ENCODE measurements around the gene ABCA2. TPM values are rescaled to one million over a fixed set of nuclear protein-coding genes. Genes with fewer than 3 reads are reported as not detected.

The ABCA2 gene
- total and polyA plus RNA-seq, 8 donors = 7.3 to 385 (median 44.2) TPM

DNA sequence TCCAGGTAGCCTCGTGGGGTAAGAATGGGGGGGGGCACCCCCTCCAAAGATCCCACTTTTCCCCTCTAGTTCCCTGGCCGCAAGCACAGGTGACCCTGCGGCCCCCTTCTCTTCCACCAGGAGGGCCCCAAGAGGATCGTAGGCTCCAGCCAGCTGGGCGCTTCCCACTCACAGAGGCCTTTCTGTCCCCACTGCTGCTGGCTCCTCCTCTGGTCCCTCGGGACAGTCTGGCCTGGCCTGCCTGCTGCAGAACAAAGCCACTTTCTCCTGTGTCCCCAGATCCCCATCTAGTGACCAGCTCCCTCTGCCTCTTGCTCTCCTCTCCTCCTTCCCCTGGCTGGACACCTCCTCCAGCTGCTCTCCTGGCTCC, 42.9 kb upstream of the ABCA2 start:
- H3K27ac ChIP-seq = peak overlapping the region; percentile 79 to 84 (median 82)
- WGBS, 5 donors = 11 to 28% (median 13%) methylated on average over 4 to 6 of the region's 6 CpGs

DNA sequence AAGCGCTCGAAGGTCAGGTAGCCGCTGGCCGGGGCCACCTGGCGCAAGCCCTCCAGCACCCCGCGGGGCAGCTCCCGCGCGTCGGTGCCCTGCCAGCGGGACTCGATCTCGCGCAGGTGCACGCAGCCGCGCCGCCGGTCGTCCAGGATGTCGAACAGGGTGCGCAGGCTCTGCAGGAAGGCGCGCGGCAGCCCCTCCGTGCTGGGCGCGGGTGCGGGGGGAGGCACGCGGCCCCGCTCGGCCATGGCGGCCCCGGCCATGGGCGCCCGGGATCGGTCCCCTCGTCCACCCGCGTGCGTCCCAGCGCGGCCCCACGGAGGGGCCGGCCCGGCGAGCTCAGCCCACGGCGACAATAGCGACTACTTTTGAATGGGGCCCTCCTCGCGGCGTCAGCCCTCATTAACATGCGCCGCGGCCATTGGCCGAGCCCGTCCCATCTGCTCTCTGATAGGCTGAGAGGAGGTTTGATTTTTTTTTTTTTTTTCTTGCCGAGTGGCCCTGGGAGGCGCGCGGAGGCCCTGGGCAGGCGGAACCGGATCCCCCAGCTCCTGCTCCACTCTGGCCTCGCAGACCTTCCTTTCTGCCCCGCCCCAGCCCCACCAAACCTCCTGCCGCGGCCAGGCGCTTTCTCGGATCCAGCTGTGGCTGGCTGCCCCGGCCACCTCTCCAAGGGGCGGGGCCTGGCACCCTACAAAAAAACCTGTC, 42.3 kb upstream of the ABCA2 start, which contains the start of gene SAPCD2:
Gene SAPCD2 (minus strand): TSS at position 357 of the 705 bp plus-strand sequence. CDS start 97 bp downstream, at position 260.
- Histone ChIP-seq H3K27ac (peak within 1 kb of the TSS; percentile 79 to 84 (median 82)), H3K4me3 (peak within 1 kb of the TSS; percentile 46 to 53 (median 48)), H3K36me3 (no peaks in the 10 kb centered on the region), H3K9me3 (no peaks in the 10 kb centered on the region), H3K4me1 (peaks cover 21 to 54% (median 30%) of the 10 kb centered on the region in 4 donors), H3K27me3 (peaks cover 0 to 25% (median 11%) of the 10 kb centered on the region in 3 donors)
- TF ChIP-seq, protein P1, sequence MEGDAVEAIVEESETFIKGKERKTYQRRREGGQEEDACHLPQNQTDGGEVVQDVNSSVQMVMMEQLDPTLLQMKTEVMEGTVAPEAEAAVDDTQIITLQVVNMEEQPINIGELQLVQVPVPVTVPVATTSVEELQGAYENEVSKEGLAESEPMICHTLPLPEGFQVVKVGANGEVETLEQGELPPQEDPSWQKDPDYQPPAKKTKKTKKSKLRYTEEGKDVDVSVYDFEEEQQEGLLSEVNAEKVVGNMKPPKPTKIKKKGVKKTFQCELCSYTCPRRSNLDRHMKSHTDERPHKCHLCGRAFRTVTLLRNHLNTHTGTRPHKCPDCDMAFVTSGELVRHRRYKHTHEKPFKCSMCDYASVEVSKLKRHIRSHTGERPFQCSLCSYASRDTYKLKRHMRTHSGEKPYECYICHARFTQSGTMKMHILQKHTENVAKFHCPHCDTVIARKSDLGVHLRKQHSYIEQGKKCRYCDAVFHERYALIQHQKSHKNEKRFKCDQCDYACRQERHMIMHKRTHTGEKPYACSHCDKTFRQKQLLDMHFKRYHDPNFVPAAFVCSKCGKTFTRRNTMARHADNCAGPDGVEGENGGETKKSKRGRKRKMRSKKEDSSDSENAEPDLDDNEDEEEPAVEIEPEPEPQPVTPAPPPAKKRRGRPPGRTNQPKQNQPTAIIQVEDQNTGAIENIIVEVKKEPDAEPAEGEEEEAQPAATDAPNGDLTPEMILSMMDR (IDR thresholded peaks at IDR 0.05) = no peak
- TF ChIP-seq POLR2A (IDR thresholded peaks at IDR 0.05) = no peak
- TF ChIP-seq EP300 (IDR thresholded peaks at IDR 0.05) = no peak
- intact Hi-C loops (cut with DNase I; ENCODE audit: low total_unique reads) = no loop called here
- 0 to 1% (median 0%) methylated on average over 36 to 74 of the region's 74 CpGs for WGBS, 5 donors
- peak; percentile 93 to 96 for DNase-seq

More for the DNA sequence above, 42.9 kb upstream of the ABCA2 start:
- Histone ChIP-seq H3K36me3 (no peaks in the 10 kb centered on the region), H3K27me3 (peaks cover 0 to 25% (median 11%) of the 10 kb centered on the region in 3 donors), H3K4me3 (peak overlapping the region; percentile 46 to 53 (median 48)), H3K9me3 (no peaks in the 10 kb centered on the region), H3K4me1 (peaks cover 21 to 54% (median 30%) of the 10 kb centered on the region in 4 donors)
- no peak for DNase-seq
- intact Hi-C loops (cut with DNase I; ENCODE audit: low total_unique reads) = no loop called here
- no peak for TF ChIP-seq POLR2AphosphoS5 (IDR thresholded peaks at IDR 0.05)
- TF ChIP-seq, protein P1 (IDR thresholded peaks at IDR 0.05) = no peak
- TF ChIP-seq POLR2A (IDR thresholded peaks at IDR 0.05) = no peak
- TF ChIP-seq EP300 (IDR thresholded peaks at IDR 0.05) = no peak

DNA sequence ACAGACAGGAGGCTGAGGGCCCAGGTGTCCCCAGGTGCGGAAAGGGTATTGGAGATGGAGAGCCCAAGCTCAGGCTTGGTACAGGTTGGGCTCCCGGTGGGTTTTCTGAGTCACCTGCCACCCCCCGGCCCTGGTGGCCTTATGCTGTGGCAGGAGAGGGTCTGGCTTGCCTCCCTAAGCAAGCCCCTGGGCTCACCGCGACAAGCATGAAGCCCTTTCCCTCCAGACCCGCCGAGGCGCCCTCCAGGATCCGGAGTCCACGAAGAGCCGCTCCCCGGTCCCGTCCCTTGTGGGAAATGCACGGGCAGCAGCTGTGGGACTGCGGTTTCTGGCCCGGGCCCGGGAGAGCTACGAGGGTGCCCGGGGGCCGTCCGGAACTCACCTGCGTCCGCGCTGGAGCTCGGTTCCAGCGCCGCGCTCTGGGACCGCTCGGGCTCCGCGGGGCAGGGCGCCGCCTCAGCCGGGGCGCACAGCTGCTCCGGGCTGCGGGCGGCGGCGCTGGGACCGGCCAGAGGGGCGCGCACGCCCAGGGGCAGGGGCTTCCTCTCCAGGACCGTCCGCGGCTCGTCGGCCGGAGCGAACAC, 41.6 kb upstream of the ABCA2 start:
- H3K4me1 ChIP-seq = peaks cover 21 to 54% (median 30%) of the 10 kb centered on the region in 4 donors
- intact Hi-C loops (cut with DNase I; ENCODE audit: low total_unique reads) = no loop called here
- H3K27ac ChIP-seq = peak overlapping the region in 2 of 5 donors; percentile 81 to 82
- H3K9me3 ChIP-seq = no peaks in the 10 kb centered on the region
- WGBS, 5 donors = 2 to 7% (median 4%) methylated on average over 12 to 52 of the region's 52 CpGs
- H3K27me3 ChIP-seq = peaks cover 0 to 25% (median 11%) of the 10 kb centered on the region in 3 donors
- no peaks in the 10 kb centered on the region for H3K36me3 ChIP-seq
- no peak for TF ChIP-seq POLR2AphosphoS5 (IDR thresholded peaks at IDR 0.05)
- no peak for TF ChIP-seq POLR2A (IDR thresholded peaks at IDR 0.05)
- TF ChIP-seq, protein P1 (IDR thresholded peaks at IDR 0.05) = no peak
- TF ChIP-seq EP300 (IDR thresholded peaks at IDR 0.05) = no peak
- peak overlapping the region; percentile 46 to 53 (median 48) for H3K4me3 ChIP-seq
- DNase-seq = peak in 1 of 2 donors; percentile 56

DNA sequence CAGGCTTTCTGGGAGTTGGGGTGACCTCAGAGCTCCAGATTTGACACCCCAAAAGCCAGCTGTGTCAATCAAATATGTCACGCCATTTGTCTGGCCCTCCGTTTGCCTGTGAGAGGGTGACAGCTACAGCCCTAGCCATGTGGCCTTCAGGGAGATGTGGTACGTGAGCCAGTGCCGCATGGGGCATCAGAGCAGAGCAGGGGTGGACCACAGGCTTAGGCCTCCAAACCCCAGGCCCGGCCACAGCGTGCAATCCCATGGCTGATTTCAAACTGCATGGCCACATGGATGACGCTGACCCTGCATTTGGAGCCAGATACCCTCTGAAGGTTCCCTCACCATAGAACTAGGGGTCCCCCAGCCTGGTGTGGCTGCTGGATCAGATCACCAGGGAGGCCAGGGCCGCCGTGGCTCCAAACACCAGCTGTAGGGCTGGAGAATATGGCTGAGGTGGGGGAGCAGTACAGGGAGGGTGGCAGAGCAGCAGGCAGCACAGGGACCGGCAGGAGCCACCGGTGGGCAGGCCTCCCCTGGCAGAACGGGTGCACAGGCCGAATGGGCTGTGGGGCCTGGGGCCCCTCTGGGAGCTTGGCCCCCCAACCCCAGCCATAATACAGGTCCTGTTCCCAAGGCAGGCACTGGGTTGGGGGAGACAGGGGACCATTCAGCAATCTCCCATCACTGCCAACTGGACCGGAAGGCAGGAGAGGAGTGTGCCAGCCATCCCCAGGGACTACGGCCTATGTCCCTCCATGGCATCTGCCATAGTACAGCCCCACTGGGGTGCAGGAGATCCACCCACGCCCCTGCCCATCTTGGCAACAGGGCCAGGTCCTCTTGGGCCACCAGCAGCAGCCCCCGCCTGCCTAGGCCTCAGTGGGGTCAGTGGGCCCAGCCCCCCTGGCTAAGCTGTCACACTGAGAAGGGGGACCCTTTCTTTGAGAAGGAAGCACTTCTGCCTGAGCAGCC, 40.8 kb upstream of the ABCA2 start:
- intact Hi-C loops (cut with DNase I; ENCODE audit: low total_unique reads) = no loop called here
- DNase-seq = peak in 1 of 2 donors; percentile 36
- Histone ChIP-seq H3K4me3 (peak overlapping the region in 2 of 4 donors; percentile 48 to 49), H3K4me1 (peaks cover 21 to 59% (median 37%) of the 10 kb centered on the region in 4 donors), H3K36me3 (no peaks in the 10 kb centered on the region), H3K9me3 (no peaks in the 10 kb centered on the region), H3K27ac (no peak overlapping the region), H3K27me3 (peaks cover 0 to 27% (median 11%) of the 10 kb centered on the region in 3 donors)
- WGBS, 5 donors = 79 to 86% (median 84%) methylated on average over 9 to 17 of the region's 17 CpGs
- TF ChIP-seq, protein P1 (IDR thresholded peaks at IDR 0.05) = no peak
- TF ChIP-seq POLR2AphosphoS5 (IDR thresholded peaks at IDR 0.05) (no peak), POLR2A (IDR thresholded peaks at IDR 0.05) (no peak), EP300 (IDR thresholded peaks at IDR 0.05) (no peak)

Data from stomach (tissue), 9 donors.